ENCODE measurements around the gene ATOH8. TPM values are rescaled to one million over a fixed set of nuclear protein-coding genes. Genes with fewer than 3 reads are reported as not detected.

ATOH8 gene
- total RNA-seq, 2 experiments from 2014 or later: 0.11 to 0.13 TPM

DNA sequence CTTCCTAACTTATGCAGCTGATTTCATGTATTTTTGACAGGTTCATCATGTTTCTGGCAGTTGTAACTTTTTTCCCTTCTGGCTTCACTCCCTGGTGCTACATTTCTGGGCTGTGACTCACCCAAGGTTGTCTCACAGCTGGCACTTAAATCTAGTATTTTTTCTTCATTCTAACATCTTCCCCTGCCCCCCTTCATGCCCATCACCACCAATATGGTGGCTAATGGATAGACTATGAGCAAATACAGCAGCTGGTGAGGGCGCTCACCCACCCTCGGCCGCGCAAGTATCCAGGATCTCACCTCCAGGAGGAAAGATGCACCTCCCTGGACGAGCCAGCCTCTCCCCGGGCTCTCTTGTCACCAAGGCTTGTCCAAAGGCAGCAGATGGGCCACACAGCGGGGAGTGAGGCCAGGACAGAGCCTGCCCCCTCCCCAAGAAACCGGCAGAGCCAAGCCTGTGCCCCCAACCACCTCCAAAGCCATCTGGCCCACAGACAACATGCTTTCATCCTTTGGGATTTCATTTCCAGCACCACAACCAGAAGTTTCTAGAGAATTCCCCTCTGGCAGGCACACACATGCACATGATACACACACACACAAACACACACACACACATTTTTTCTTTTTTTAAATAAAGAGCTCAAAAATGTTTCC is 39.1 kb downstream of the ATOH8 start:
- Mint-ChIP-seq H3K4me1 (ENCODE audit: low read depth) (no peaks in the 10 kb centered on the region), H3K36me3 (ENCODE audit: low read depth) (no peaks in the 10 kb centered on the region), H3K4me3 (no peak overlapping the region), H3K9me3 (ENCODE audit: insufficient read depth) (no peaks in the 10 kb centered on the region), H3K27me3 (ENCODE audit: low read depth) (peaks cover 16% of the 10 kb centered on the region), H3K27ac (no peak overlapping the region)
- ATAC-seq (no peak), DNase-seq (no peak)
- ChIA-PET POLR2A (interaction anchor here (0.6 kb wide), 1 partner anchor 165 kb away, joined by 3 read pairs; no protein-coding TSS in a partner anchor), CTCF (no interaction called here)

- Mint-ChIP-seq H3K4me3 (no peak overlapping the region), H3K27me3 (ENCODE audit: low read depth) (peaks cover 17% of the 10 kb centered on the region), H3K9me3 (ENCODE audit: insufficient read depth) (no peaks in the 10 kb centered on the region), H3K27ac (no peak overlapping the region), H3K4me1 (ENCODE audit: low read depth) (no peaks in the 10 kb centered on the region), H3K36me3 (ENCODE audit: low read depth) (no peaks in the 10 kb centered on the region)
- DNase-seq (no peak), ATAC-seq (no peak)
- POLR2A ChIA-PET: no interaction called here
- CTCF ChIA-PET: no interaction called here
Measured at GRCh38 chr2:85793584-85793983, 39.8 kb downstream of the ATOH8 start.

- no peak overlapping the region for H3K27ac Mint-ChIP-seq
- ATAC-seq: no peak
- no peaks in the 10 kb centered on the region for H3K36me3 Mint-ChIP-seq (ENCODE audit: low read depth)
- no peaks in the 10 kb centered on the region for H3K9me3 Mint-ChIP-seq (ENCODE audit: insufficient read depth)
- DNase-seq: no peak
- no peaks in the 10 kb centered on the region for H3K4me1 Mint-ChIP-seq (ENCODE audit: low read depth)
- CTCF ChIA-PET: interaction anchor here (1.3 to 1.7 kb wide), 3 partner anchors 43 to 157 kb away, joined by 3 to 6 read pairs (median 3); no protein-coding TSS in a partner anchor
- H3K4me3 Mint-ChIP-seq: no peak overlapping the region
- POLR2A ChIA-PET: interaction anchor here (0.7 kb wide), 1 partner anchor 84 kb away, joined by 3 read pairs; no protein-coding TSS in a partner anchor
- peaks cover 17% of the 10 kb centered on the region for H3K27me3 Mint-ChIP-seq (ENCODE audit: low read depth)
Measured at GRCh38 chr2:85794038-85794441, 40.2 kb downstream of the ATOH8 start.

GRCh38 chr2:85794491-85795121 is 40.8 kb downstream of the ATOH8 start:
- CTCF ChIA-PET: interaction anchor here (1.3 to 1.7 kb wide), 3 partner anchors 44 to 158 kb away, joined by 3 to 6 read pairs (median 3); no protein-coding TSS in a partner anchor
- ATAC-seq: no peak

GRCh38 chr2:85795331-85796045 is 41.7 kb downstream of the ATOH8 start:
- Mint-ChIP-seq H3K4me3 (no peak overlapping the region), H3K36me3 (ENCODE audit: low read depth) (no peaks in the 10 kb centered on the region), H3K4me1 (ENCODE audit: low read depth) (peaks cover 2% of the 10 kb centered on the region), H3K9me3 (ENCODE audit: insufficient read depth) (no peaks in the 10 kb centered on the region), H3K27me3 (ENCODE audit: low read depth) (peaks cover 18% of the 10 kb centered on the region), H3K27ac (no peak overlapping the region)
- ATAC-seq: no peak
- ChIA-PET CTCF (interaction anchor here (1.3 to 1.7 kb wide), 3 partner anchors 45 to 159 kb away, joined by 3 to 6 read pairs (median 3); no protein-coding TSS in a partner anchor), POLR2A (no interaction called here)
- DNase-seq: no peak

More at GRCh38 chr2:85794491-85795121, 40.8 kb downstream of the ATOH8 start:
- peaks cover 18% of the 10 kb centered on the region for H3K27me3 Mint-ChIP-seq (ENCODE audit: low read depth)
- H3K36me3 Mint-ChIP-seq (ENCODE audit: low read depth): no peaks in the 10 kb centered on the region
- H3K27ac Mint-ChIP-seq: no peak overlapping the region
- no peak overlapping the region for H3K4me3 Mint-ChIP-seq
- POLR2A ChIA-PET: interaction anchor here (0.6 to 0.7 kb wide), 2 partner anchors 8 to 84 kb away, joined by 3 read pairs; no protein-coding TSS in a partner anchor
- no peak for DNase-seq
- H3K4me1 Mint-ChIP-seq (ENCODE audit: low read depth): peaks cover under 1% of the 10 kb centered on the region
- H3K9me3 Mint-ChIP-seq (ENCODE audit: insufficient read depth): no peaks in the 10 kb centered on the region

GRCh38 chr2:85796046-85796340 is 42.2 kb downstream of the ATOH8 start:
- Mint-ChIP-seq H3K4me1 (ENCODE audit: low read depth) (peaks cover 2% of the 10 kb centered on the region), H3K4me3 (no peak overlapping the region), H3K36me3 (ENCODE audit: low read depth) (no peaks in the 10 kb centered on the region), H3K27me3 (ENCODE audit: low read depth) (peaks cover 18% of the 10 kb centered on the region), H3K9me3 (ENCODE audit: insufficient read depth) (no peaks in the 10 kb centered on the region), H3K27ac (no peak overlapping the region)
- ATAC-seq (no peak), DNase-seq (no peak)
- ChIA-PET POLR2A (no interaction called here), CTCF (no interaction called here)

DNA sequence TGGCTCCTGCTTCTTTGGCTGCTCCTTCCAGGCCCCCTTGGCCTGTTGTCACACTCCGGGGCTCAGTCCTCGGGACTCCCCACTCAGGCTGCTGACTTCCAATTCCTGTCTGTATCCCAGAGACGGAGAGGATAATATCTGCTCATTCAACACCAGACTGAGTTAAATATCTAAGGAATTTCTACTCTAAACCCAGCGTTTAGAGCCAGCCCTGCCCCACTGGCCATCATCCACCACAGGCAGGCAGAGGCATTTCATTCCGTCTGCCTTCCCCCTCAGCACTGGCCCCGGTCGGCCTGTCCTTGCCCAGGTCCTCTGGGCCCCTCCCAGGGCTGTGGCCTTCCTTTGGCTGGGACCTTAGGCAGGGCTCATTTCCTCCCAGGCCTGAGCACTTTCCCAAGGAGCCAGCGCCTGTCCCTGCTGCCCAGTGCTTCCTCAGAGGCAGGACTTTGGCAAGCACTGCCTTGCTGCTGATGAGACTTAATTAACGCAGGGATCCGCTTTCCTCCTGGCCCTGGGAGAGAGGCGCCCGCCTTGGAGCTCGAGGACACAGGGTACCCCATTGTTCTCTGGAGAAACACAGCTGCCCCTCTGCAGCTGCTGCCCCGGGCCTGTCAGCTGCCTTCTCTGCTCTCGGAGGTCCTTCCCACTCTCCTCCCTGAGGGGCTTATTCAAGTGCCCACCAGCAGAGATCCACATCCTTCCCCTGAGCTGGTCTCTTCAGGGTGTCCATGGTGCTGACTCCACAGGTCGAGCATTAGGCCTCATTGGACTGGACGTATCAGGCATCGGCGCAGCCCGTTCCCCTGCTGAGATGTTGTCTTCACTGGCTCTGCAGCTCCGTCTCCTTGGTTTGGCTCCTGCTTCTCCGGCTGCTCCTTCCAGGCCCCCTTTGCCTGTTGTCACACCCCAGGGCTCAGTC is 42.8 kb downstream of the ATOH8 start:
- DNase-seq: no peak
- Mint-ChIP-seq H3K27me3 (ENCODE audit: low read depth) (peaks cover 22% of the 10 kb centered on the region), H3K4me1 (ENCODE audit: low read depth) (peaks cover 2% of the 10 kb centered on the region), H3K36me3 (ENCODE audit: low read depth) (no peaks in the 10 kb centered on the region), H3K9me3 (ENCODE audit: insufficient read depth) (no peaks in the 10 kb centered on the region), H3K4me3 (no peak overlapping the region), H3K27ac (no peak overlapping the region)
- ChIA-PET CTCF (no interaction called here), POLR2A (no interaction called here)
- ATAC-seq: no peak

DNA sequence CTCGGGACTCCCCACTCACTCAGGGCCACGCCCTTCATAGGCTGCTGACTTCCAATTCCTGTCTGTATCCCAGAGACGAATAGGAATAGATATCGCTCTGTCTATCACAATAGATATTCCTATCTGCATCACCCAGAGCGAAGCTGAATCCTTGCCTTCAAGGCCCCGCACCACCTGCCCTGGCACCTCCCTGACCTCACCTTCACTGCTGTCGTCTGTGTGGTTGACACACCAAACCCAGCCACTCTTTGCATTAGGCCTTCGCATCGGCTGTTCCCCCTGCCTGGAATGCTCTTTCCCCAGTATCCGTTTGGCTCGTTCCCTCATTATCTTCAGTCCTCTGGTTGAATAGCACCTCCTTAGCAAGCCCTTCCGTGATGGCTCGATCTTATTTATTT is 43.5 kb downstream of the ATOH8 start:
- H3K27me3 Mint-ChIP-seq (ENCODE audit: low read depth): peaks cover 22% of the 10 kb centered on the region
- DNase-seq: no peak
- H3K36me3 Mint-ChIP-seq (ENCODE audit: low read depth): no peaks in the 10 kb centered on the region
- ChIA-PET CTCF (no interaction called here), POLR2A (no interaction called here)
- H3K9me3 Mint-ChIP-seq (ENCODE audit: insufficient read depth): no peaks in the 10 kb centered on the region
- no peak overlapping the region for H3K4me3 Mint-ChIP-seq
- no peak for ATAC-seq
- H3K4me1 Mint-ChIP-seq (ENCODE audit: low read depth): peaks cover 2% of the 10 kb centered on the region
- H3K27ac Mint-ChIP-seq: no peak overlapping the region

- no peak for DNase-seq
- Mint-ChIP-seq H3K27me3 (ENCODE audit: low read depth) (peaks cover 16% of the 10 kb centered on the region), H3K27ac (no peak overlapping the region), H3K9me3 (ENCODE audit: insufficient read depth) (no peaks in the 10 kb centered on the region), H3K4me1 (ENCODE audit: low read depth) (peaks cover 2% of the 10 kb centered on the region), H3K4me3 (no peak overlapping the region), H3K36me3 (ENCODE audit: low read depth) (no peaks in the 10 kb centered on the region)
- ChIA-PET CTCF (no interaction called here), POLR2A (no interaction called here)
- ATAC-seq: no peak
Measured at GRCh38 chr2:85797921-85798320, 44.1 kb downstream of the ATOH8 start.

- Mint-ChIP-seq H3K36me3 (ENCODE audit: low read depth) (no peaks in the 10 kb centered on the region), H3K27ac (no peak overlapping the region), H3K4me1 (ENCODE audit: low read depth) (peaks cover 9% of the 10 kb centered on the region), H3K4me3 (no peak overlapping the region), H3K9me3 (ENCODE audit: insufficient read depth) (no peaks in the 10 kb centered on the region), H3K27me3 (ENCODE audit: low read depth) (peaks cover 17% of the 10 kb centered on the region)
- ChIA-PET CTCF (no interaction called here), POLR2A (interaction anchor here (1.0 kb wide), 1 partner anchor 10 kb away, joined by 4 read pairs; no protein-coding TSS in a partner anchor)
- DNase-seq (no peak), ATAC-seq (no peak)
Measured at GRCh38 chr2:85799215-85799956, 45.6 kb downstream of the ATOH8 start.

- Mint-ChIP-seq H3K36me3 (ENCODE audit: low read depth) (no peaks in the 10 kb centered on the region), H3K27me3 (ENCODE audit: low read depth) (peaks cover 17% of the 10 kb centered on the region), H3K4me3 (no peak overlapping the region), H3K4me1 (ENCODE audit: low read depth) (peaks cover 18% of the 10 kb centered on the region), H3K9me3 (ENCODE audit: insufficient read depth) (no peaks in the 10 kb centered on the region), H3K27ac (no peak overlapping the region)
- ATAC-seq (no peak), DNase-seq (no peak)
- ChIA-PET CTCF (no interaction called here), POLR2A (no interaction called here)
Measured at GRCh38 chr2:85800586-85800985, 46.8 kb downstream of the ATOH8 start.
